ENCODE data around the gene SCN3B.
"Not testable (repeated sequence)": the region's sequence is repeated elsewhere in the genome, so short reads cannot be mapped to it uniquely, and the experiment has no call there.

The SCN3B gene, protein sequence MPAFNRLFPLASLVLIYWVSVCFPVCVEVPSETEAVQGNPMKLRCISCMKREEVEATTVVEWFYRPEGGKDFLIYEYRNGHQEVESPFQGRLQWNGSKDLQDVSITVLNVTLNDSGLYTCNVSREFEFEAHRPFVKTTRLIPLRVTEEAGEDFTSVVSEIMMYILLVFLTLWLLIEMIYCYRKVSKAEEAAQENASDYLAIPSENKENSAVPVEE

DNA sequence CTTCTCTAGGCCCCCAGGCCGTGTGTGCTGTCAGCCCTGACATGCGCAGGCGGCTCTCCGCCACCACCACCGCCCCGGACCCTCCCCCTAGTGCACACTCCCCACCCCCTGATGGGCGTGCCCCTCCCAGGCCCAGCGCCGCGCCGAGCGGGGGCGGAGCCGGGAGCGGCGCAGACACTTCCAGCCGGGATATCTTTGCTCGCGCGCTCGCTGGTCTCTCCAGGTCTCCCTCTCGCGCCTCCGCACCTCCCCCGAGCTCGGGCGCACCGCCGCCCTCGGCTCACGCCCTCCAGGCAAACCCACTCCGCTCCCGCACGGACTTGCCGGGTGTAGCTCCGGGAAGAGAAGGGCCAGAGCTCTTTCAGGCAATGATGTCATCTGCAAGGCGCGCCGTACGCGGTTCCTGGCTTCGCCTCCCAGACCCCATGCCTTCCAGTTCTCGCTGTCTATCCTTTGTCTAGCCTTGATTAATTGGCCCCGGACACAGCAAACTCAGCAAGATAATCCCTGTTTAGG is at the start of gene SCN3B:
Gene SCN3B (minus strand): TSS at position 59 of the 516 bp plus-strand sequence. CDS start 823 bp downstream, outside the sequence.
- peak; percentile 64 for DNase-seq

DNA sequence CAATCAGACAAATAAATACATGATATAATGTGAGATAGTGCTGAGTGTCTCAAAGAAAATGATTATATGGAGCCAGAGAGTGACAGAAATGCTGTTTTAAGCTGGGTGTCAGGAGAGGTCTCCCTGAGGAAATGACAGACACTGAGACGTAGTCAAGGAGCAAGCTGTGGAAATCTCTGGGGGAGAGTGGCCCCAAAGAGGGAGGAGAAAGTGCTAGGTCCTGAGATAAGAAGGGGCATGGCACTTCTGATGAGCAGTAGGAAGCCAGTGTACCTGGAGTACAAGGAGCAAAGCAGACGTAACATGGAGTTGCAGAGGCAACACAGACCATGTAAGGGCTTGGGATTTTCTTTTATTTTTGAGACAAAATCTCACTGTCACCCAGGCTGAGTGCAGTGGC is 48.3 kb upstream of the SCN3B start:
- DNase-seq, result no peak

DNA sequence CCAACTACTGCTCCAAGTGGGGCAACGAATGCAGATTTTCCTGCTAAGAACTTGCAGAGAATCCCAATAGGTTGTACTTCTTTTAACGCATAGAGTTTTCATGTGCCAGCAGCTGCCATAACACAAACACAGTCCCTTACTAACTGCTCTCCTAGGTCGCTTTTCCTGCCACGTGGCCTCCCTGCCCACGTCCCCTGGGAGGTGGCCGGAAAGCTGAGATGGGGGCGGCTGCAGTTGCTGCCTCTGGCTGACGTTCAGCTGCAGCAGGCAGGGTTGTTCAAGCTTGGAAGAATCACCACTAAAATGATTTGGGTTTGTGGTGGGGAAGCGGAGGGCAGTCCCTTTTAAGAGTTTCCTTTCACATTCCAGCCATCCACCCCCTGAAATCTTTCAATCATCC is 47.7 kb upstream of the SCN3B start:
- no peak for DNase-seq

DNA sequence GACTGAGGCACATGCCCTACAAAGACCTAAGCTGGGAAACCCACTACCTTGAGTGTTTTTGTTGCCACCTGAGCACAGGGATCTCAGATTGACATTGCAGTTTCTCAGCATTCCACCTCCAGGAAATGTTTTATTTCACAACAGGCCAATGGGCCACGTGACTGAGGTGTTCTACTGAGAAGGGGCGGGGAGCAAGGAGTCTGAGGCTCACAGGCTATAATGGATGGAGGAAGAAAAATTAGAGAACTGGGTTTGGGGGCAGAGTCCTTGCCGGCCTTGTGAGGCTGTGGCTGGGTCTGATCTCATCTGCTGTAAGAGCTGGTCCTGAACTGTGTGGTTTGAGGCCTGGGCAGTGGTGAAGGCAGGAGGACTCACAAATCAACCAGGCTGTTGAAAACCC is 46.3 kb upstream of the SCN3B start:
- DNase-seq, result no peak

DNA sequence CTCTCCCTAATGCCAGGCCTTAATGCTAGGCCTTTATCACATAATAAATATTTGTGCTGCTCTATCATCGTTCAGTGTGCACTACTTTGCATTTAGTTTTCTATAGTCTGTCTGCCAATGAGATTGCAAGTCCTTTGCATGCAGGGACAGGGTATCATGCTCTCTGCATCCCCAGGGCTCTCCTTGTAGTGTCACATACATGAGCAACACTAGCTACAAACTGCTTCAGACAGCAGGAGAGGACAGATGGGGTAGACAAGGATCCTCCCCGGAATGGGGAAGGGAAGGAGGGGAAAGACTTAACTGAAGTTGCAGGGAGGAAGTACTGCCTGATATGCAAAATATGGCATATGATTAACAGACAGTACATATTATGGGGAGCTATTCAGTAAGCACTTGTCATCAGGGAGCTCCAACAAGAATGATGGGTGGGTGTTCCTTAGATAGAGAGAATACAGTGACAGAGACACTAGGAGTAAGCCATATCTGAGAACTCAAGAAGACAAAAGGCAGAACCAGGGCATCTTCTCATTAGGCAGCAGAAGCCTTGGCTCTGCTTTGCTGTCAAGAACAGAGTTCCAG is 44.2 kb upstream of the SCN3B start:
- DNase-seq, result no peak

DNA sequence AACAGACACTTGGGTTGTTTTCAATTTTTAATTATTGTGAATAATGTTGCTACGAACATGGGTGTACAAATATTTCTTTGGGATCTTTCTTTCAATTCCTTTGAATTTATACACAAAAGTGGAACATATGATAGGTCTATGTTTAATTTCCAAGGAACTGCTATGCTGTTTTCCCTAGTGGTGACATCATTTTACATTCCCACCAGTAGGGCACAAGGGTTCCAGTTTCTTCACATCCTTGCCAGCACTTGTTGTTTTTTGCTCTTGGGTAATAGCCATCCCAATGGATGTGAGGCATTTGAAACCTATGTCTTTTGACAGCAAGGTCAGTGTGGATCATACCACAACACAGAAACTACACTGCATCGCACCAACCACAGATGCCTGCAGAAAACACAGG is 41.8 kb upstream of the SCN3B start:
- no peak for DNase-seq

- no peak for DNase-seq
Observed at GRCh38 chr11:123695231-123695630, 40.8 kb upstream of the SCN3B start.

- DNase-seq, result no peak
Observed at GRCh38 chr11:123694551-123694950, 40.1 kb upstream of the SCN3B start.

GRCh38 chr11:123692961-123693360 is 38.5 kb upstream of the SCN3B start:
- no peak for DNase-seq

GRCh38 chr11:123690485-123690884 is 36.1 kb upstream of the SCN3B start:
- no peak for DNase-seq

- no peak for DNase-seq
Observed at GRCh38 chr11:123684601-123685000, 30.2 kb upstream of the SCN3B start.

DNA sequence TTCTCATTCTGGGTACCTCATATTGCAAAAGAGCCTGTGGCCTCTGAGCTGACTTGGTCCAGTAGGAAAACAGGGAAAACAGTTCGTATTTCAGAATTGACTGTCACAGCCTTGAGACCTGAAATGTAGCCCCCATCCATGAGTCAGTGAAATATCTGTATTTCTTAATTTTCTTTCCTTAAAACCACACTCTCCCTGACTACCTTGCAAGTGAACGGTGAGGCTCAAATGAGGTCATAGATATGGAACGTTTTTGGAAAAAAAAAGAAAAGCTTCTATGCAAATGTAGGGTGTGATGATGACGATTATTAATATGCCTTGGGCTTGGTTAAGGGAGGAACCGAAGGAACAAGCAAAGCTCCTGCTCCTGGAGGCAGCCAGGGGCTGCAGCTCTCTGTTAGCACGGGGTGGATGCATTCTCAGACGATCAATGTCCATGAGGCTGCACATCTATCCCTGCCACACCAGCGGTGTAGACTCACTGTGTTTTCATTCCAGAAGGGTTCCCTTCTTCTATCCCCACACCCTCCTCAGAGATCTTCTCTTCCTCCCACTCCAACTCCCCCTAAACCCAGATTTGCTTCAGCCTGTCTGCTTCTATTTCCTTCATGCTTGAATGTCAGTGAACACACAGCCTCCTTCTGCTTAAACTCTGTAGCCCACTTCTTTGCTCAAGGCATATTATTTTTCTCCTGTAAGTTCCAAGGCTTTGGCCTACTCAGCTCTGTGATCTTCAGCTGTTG is 29.2 kb upstream of the SCN3B start:
- DNase-seq, result no peak

DNA sequence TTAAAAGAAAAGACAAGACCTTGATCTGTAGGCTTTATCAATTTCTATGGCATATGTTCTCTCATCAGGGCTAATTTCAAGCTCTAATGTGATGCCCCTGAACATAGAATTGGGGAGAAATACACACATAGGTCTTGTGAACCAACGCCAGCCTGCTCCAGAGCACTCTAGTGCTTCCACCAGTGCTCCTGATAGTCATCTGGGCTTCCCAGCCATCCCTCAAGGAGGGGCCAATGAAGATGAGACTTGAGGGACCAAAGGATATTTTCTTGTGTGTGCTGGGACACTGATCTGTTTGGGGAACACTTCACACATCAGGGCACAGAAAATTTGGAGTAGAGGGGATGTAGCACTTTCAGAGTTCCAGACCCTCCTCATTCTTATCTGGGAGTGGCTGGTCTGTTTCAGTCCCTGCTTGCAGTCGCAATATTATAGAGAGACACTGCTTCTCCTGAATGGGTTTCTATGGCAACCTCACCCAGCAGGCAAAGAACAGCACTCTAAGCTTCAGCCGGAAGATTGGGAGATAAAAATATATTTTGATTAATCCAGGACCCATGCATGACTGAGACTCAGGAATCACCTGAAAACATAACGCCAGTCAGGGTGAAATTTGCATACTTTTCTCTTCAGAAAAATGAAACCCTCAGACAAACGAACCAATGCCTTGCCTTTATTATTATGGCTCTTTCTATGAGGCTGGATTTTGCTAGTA is 28.4 kb upstream of the SCN3B start:
- DNase-seq, result no peak

DNA sequence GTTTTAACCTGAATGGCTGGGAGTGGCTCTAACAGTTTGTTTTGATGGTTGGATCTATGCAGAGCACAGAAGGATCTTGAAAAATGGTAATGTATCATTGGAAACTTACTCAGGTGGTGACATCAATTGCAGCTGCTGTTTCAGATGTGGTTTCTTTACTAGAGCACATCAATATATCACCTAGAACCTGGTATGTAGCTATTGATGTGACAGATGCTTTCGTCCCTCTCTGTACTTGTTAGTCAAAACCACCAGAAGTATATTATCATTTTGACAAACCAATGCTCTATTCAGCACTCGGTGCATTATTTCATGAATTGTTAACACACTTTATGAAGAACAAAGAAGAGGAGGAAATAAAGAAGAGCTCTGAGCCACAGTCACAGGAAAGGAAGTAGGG is 26.6 kb upstream of the SCN3B start:
- DNase-seq, result no peak

DNA sequence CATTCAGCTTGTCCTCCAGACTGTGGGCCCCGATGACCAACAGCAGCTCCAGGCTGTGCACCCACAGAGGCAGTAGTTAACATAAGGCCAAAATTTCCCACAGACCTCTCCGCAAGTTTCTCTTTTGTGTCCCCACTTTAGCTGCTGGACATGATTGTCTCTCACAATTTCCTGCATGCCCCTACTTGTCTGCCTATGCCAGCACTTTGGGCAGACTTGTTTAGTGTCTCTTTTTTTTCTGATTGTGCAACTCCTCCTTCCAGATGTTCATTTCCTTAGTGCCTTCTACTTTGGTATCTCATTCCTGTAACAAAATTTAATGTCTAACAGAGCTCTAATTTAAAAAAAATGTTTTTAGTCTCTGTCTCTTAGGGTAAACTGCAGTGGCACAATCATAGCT is 23.8 kb upstream of the SCN3B start:
- DNase-seq, result no peak

- DNase-seq, result no peak
Observed at GRCh38 chr11:123677510-123677909, 23.1 kb upstream of the SCN3B start.

GRCh38 chr11:123674297-123674696 is 19.9 kb upstream of the SCN3B start:
- no peak for DNase-seq

DNA sequence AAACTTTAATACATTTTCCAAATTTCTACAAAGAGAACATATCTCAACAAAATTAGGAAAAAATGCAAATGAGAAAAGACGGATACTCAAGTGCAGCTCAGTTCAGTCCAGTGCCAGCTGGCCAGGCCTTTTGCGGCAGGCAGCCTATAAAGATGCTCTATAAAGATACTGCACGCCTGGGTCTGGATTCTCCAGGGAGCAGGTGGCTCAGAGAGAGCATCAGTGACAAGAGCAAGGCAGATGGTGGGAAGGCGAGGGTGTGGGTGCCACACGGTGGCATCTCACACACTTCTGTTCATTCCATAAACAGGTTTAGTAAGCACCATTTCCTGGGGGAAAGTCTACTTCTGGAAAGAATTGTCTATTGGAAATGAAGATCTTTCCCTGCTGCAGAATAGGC is 18.1 kb upstream of the SCN3B start:
- DNase-seq, result no peak

DNA sequence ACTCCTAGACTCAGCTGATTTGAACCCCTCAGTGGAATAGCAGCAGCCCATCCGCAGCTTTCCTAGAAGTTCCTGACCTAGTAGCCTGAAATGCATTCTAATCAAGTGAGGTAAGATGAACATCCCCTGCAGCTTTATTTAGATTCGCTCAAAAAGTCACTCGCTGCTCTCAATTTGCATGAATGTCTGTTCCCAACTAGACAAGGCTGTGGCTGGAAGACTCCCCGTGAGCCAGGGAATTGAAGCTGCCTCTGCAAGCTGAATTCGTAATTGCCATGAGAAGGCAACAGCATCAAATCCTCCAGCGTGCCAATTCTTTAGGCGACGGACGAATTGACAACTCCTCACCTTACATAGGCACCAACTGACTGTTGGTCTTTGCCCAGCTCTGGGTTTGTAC is 17.1 kb upstream of the SCN3B start:
- no peak for DNase-seq

DNA sequence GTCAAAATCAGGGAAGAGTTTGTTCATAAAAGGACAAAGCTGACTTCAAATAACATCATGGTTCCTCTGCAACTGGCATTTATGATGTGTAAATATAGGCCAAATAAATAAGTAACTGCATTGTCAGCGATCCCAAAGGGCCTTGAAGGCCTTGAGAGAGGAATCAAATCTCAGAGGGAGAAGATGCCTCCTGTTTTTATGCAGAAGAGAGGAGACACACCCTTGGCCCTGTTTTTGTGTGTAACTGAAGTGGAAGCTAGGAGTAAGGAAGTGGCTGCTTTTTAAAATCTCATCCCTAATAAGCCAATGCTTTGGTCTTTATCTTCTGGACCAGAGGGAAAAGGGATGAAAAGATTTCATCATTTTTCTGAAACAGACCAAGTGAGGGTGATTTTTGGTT is 15.7 kb upstream of the SCN3B start:
- no peak for DNase-seq

GRCh38 chr11:123665306-123665705 is 10.9 kb upstream of the SCN3B start:
- DNase-seq, result no peak

- not testable (repeated sequence) for DNase-seq
Observed at GRCh38 chr11:123659965-123660364, 5.5 kb upstream of the SCN3B start.

GRCh38 chr11:123659311-123659710 is 4.9 kb upstream of the SCN3B start:
- no peak for DNase-seq
